Measurements from ENCODE around the gene VPS51. TPM values are rescaled to one million over a fixed set of nuclear protein-coding genes. Genes with fewer than 3 reads are reported as not detected.
A peak's percentile ranks its signal among the peaks of the same experiment; 100 is the strongest.

Gene VPS51
- total RNA-seq, 4 donors from 2014 or later = 193 to 544 (median 439) TPM

DNA sequence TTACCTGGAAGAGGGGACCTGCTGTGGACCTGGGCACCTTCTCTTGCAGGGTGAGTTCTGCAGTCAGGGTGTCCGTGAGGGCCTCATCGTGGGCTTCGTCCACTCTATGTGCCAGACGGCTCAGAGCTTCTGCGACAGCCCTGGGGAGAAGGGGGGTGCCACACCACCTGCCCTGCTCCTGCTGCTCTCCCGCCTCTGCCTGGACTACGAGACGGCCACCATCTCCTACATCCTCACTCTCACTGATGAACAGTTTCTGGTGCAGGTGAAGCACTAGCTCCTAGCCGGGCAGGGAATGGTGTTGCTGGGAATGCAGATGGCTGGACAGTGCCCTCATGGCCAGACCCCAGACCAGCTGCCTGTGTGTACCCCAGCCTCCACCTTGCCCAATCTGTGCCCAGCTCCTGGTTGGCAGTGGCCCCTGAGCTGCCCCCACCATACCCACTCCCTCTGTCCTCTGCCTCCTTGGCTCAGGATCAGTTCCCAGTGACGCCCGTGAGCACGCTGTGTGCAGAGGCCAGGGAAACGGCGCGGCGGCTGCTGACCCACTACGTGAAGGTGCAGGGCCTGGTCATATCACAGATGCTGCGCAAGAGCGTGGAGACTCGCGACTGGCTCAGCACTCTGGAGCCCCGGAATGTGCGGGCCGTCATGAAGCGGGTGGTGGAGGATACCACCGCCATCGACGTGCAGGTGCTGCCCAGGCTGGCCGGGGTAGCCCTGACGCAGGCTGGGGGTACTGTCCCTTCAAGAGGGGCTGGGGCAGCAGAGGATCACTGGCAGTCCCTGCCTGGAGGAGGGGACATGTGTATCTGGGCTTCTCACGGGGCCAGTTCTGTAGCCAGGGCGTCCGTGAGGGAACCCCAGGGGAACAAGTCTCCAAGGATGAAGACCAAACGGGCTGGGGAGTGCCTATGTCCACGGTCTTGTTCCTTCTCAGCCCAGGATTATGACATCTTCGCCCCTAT, 13.5 kb downstream of the VPS51 start:
- H3K27me3 ChIP-seq = no peaks in the 10 kb centered on the region
- no peak for DNase-seq (ENCODE audit: low spot score in 2 of 2)
- H3K4me3 ChIP-seq = no peak overlapping the region
- H3K36me3 ChIP-seq = peaks cover 0 to 47% (median 7%) of the 10 kb centered on the region in 3 donors
- H3K4me1 ChIP-seq = peaks cover 0 to 35% (median 26%) of the 10 kb centered on the region in 4 donors
- no peaks in the 10 kb centered on the region for H3K9me3 ChIP-seq
- 87 to 89% methylated on average over 29 to 36 of the region's 36 CpGs for WGBS, 2 donors
- H3K27ac ChIP-seq = peak overlapping the region in 1 of 4 donors; percentile 46
- TF ChIP-seq, protein P1, sequence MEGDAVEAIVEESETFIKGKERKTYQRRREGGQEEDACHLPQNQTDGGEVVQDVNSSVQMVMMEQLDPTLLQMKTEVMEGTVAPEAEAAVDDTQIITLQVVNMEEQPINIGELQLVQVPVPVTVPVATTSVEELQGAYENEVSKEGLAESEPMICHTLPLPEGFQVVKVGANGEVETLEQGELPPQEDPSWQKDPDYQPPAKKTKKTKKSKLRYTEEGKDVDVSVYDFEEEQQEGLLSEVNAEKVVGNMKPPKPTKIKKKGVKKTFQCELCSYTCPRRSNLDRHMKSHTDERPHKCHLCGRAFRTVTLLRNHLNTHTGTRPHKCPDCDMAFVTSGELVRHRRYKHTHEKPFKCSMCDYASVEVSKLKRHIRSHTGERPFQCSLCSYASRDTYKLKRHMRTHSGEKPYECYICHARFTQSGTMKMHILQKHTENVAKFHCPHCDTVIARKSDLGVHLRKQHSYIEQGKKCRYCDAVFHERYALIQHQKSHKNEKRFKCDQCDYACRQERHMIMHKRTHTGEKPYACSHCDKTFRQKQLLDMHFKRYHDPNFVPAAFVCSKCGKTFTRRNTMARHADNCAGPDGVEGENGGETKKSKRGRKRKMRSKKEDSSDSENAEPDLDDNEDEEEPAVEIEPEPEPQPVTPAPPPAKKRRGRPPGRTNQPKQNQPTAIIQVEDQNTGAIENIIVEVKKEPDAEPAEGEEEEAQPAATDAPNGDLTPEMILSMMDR (IDR thresholded peaks at IDR 0.05) = no peak
- TF ChIP-seq EP300 (IDR thresholded peaks at IDR 0.05) = no peak
- no peak for TF ChIP-seq POLR2A (IDR thresholded peaks at IDR 0.05)

DNA sequence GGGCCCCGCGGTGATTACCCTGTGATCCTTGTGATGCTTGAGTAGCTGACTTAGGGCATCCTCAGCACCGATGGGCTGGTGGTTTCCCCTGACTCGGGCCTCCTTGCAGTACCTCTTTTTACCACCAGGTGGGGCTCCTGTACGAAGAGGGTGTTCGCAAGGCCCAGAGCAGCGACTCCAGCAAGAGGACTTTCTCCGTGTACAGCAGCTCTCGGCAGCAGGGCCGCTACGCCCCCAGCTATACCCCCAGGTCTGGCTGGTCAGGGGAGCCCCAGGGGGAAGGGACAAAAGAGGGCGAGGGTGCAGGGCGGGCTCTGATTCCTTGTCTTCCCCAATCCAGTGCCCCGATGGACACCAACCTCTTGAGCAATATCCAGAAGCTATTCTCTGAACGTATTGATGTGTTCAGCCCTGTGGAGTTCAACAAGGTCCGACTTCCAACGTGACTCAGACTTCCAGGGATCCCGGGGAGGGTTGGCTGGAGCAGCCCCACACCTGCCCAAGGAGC, 14.4 kb downstream of the VPS51 start:
- DNase-seq (ENCODE audit: low spot score in 2 of 2) = peak; percentile 83 to 97
- Histone ChIP-seq H3K27me3 (no peaks in the 10 kb centered on the region), H3K4me1 (peaks cover 0 to 35% (median 26%) of the 10 kb centered on the region in 4 donors), H3K4me3 (no peak overlapping the region), H3K36me3 (peaks cover 0 to 50% (median 7%) of the 10 kb centered on the region in 3 donors), H3K9me3 (no peaks in the 10 kb centered on the region), H3K27ac (peak overlapping the region in 3 of 4 donors; percentile 46 to 60 (median 49))
- 8 to 11% methylated on average over 15 to 18 of the region's 18 CpGs for WGBS, 2 donors
- no peak for TF ChIP-seq POLR2A (IDR thresholded peaks at IDR 0.05)
- TF ChIP-seq, protein P1 (IDR thresholded peaks at IDR 0.05) = peak; percentile 97 to 100 (median 99)

DNA sequence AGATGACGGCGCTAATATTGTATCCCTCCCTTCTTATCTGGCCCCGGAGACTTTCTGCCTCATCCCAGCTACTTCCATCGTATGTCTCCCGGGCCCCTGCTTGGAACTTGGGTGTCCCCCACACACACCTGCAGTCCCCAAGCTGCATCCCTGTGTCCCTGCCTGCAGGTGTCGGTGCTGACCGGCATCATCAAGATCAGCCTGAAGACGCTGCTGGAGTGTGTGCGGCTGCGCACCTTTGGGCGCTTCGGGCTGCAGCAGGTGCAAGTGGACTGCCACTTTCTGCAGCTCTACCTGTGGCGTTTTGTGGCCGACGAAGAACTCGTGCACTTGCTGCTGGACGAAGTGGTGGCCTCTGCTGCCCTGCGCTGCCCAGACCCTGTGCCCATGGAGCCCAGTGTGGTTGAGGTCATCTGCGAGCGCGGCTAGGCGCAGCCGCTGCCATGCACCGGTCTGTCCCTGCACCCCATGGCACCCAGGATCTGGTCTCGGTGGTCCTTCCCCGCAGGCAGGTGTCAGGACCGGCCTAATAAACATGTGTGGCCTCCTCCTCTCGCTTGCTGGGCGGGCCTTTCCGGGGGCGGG, 15.2 kb downstream of the VPS51 start:
- no peak for DNase-seq (ENCODE audit: low spot score in 2 of 2)
- peak overlapping the region; percentile 43 to 60 (median 57) for H3K4me3 ChIP-seq
- TF ChIP-seq EP300 (IDR thresholded peaks at IDR 0.05) (no peak), POLR2A (IDR thresholded peaks at IDR 0.05) (no peak)
- TF ChIP-seq, protein P1 (IDR thresholded peaks at IDR 0.05) = no peak
- no peaks in the 10 kb centered on the region for H3K27me3 ChIP-seq
- H3K36me3 ChIP-seq = peaks cover 0 to 52% (median 7%) of the 10 kb centered on the region in 3 donors
- no peaks in the 10 kb centered on the region for H3K9me3 ChIP-seq
- peak overlapping the region in 3 of 4 donors; percentile 49 to 82 (median 60) for H3K27ac ChIP-seq
- peaks cover 0 to 41% (median 29%) of the 10 kb centered on the region in 4 donors for H3K4me1 ChIP-seq
- 60 to 77% methylated on average over 17 to 31 of the region's 31 CpGs for WGBS, 2 donors

DNA sequence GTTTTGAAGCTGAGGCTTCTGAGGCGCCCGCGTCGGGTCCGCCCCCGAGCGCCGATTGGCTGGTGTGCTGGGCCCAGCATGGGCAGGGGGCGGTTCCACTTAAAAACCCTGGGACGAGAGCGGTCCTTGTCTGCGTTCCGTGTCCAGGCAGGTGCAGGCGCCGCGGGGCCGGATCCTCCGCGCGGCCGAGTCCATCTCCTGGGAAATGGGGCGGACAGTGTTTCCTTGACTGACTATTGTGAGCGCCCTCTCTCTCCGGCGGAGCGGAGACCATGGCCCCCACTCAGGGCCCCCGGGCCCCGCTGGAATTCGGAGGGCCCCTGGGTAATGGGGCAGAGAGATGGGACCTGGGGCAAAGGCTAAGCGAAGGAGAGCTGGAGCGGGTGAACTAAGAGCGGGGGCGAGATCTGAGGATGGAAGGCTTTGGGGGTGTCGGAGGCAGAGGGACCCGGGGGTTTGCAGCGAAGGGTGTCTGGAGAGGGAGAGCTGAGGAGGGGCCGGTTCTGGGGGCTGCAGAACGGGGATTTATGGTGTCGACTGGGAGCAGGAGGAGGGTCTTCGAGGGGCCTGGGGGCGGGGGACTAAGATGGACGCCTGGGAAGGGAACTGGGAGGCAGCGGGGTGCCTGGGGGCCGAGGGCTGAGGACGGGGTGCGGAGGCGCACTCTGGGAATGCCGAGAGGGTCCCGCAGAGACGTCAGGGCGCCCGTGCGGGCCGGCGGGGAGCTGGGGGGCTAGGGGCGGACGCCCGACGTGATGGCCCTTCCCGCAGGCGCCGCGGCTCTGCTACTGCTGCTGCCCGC, 15.9 kb downstream of the VPS51 start, which contains the start of gene TM7SF2:
Gene TM7SF2, plus strand, starts transcription at position 129 of the 802 bp plus-strand sequence. Its CDS starts 144 bp downstream, at position 273.
- Histone ChIP-seq H3K4me1 (peaks cover 0 to 48% (median 36%) of the 10 kb centered on the region in 4 donors), H3K27me3 (no peaks in the 10 kb centered on the region), H3K36me3 (peaks cover 0 to 57% (median 7%) of the 10 kb centered on the region in 3 donors), H3K27ac (peak within 1 kb of the TSS; percentile 39 to 82 (median 70)), H3K9me3 (no peaks in the 10 kb centered on the region), H3K4me3 (peak within 1 kb of the TSS; percentile 43 to 60 (median 57))
- 1 to 2% methylated on average over 46 to 56 of the region's 64 CpGs for WGBS, 2 donors
- TF ChIP-seq, protein P1 (IDR thresholded peaks at IDR 0.05) = no peak
- TF ChIP-seq POLR2A (IDR thresholded peaks at IDR 0.05) (peak; percentile 29 to 76), EP300 (IDR thresholded peaks at IDR 0.05) (peak; percentile 30 to 86)
- DNase-seq (ENCODE audit: low spot score in 2 of 2) = peak; percentile 92 to 93

All from tibial nerve (tissue), 4 donors.